ENCODE results near the gene SPEG.
A peak's percentile ranks its signal among the peaks of the same experiment; 100 is the strongest.

The SPEG gene

DNA sequence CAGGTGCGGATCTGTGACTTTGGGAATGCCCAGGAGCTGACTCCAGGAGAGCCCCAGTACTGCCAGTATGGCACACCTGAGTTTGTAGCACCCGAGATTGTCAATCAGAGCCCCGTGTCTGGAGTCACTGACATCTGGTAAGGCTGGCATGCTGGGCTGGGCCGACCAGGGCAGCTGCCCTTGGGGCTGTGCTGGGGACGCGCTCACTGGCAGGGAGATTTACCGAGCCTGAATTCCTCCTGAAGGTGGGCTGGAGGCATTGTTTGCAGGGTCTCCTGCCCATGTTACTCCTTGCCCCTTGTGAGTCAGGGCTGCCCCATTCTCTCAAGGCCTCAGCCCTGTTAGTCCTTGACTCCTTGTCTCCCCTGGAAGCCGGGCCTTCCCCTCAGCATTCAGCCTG, 45.4 kb downstream of the SPEG start:
- DNase-seq (ENCODE audit: low read depth): no peak

DNA sequence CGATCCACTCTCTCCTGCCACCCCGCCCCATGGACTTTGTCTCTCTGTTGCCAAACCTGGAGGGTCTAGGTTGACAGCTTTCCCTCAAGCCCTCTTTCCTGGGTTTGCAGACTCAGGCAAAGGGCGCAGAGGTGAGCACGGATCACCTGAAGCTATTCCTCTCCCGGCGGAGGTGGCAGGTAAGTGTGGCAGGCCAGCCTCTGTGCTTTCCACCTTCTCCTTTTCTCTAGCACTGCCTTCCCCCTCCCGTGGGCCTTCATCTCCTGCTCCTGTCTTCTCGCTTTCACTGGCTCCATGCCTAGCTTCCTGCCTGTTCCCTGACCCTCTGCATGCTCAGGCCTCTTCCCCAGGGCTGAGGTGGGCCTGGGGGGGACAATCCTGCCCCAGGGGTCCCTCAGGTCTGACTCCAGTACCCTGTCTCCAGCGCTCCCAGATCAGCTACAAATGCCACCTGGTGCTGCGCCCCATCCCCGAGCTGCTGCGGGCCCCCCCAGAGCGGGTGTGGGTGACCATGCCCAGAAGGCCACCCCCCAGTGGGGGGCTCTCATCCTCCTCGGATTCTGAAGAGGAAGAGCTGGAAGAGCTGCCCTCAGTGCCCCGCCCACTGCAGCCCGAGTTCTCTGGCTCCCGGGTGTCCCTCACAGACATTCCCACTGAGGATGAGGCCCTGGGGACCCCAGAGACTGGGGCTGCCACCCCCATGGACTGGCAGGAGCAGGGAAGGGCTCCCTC, 48.2 kb downstream of the SPEG start:
- DNase-seq (ENCODE audit: low read depth): no peak

- DNase-seq (ENCODE audit: low read depth): no peak
These were observed 49.1 kb downstream of the SPEG start for GRCh38 chr2:219483451-219484342.

DNA sequence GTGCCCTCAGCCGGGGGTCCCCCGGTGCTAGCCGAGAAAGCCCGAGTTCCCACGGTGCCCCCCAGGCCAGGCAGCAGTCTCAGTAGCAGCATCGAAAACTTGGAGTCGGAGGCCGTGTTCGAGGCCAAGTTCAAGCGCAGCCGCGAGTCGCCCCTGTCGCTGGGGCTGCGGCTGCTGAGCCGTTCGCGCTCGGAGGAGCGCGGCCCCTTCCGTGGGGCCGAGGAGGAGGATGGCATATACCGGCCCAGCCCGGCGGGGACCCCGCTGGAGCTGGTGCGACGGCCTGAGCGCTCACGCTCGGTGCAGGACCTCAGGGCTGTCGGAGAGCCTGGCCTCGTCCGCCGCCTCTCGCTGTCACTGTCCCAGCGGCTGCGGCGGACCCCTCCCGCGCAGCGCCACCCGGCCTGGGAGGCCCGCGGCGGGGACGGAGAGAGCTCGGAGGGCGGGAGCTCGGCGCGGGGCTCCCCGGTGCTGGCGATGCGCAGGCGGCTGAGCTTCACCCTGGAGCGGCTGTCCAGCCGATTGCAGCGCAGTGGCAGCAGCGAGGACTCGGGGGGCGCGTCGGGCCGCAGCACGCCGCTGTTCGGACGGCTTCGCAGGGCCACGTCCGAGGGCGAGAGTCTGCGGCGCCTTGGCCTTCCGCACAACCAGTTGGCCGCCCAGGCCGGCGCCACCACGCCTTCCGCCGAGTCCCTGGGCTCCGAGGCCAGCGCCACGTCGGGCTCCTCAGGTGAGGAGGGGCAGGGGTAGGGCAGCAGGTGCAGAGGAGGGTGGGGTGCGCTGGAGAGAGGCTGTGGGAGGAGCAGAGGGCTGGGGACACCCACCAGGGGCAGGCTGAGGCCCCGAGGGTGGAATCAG, 49.9 kb downstream of the SPEG start:
- no peak for DNase-seq (ENCODE audit: low read depth)

DNA sequence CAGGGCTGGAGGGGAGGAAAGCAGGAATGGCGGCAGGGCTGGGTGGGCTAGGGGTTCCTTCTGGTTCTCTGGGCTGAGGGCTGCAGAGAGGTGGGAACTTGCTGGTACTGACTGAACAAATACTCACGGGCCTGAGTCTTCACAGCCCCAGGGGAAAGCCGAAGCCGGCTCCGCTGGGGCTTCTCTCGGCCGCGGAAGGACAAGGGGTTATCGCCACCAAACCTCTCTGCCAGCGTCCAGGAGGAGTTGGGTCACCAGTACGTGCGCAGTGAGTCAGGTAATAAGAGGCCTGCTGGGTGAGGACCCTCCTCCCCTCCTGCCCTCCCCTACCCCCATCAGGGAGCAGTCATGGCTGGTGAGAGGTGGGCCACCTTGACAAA, 50.5 kb downstream of the SPEG start:
- no peak for DNase-seq (ENCODE audit: low read depth)

- DNase-seq (ENCODE audit: low read depth): no peak
These were observed 51.8 kb downstream of the SPEG start for GRCh38 chr2:219486380-219486959.

- DNase-seq (ENCODE audit: low read depth): no peak
These were observed 53.7 kb downstream of the SPEG start for GRCh38 chr2:219488149-219488843.

DNA sequence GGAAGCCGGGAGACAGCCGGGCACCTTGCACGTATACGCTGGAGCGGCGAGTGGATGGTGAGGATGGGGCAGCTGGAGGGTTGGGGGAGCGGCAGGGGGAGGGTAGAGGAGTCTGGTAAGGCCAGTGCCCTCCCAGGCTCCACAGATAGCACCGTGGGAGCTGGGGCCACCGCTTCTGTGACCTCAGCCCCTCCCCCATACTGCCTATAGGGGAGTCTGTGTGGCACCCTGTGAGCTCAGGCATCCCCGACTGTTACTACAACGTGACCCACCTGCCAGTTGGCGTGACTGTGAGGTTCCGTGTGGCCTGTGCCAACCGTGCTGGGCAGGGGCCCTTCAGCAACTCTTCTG, 54.2 kb downstream of the SPEG start:
- no peak for DNase-seq (ENCODE audit: low read depth)

DNA sequence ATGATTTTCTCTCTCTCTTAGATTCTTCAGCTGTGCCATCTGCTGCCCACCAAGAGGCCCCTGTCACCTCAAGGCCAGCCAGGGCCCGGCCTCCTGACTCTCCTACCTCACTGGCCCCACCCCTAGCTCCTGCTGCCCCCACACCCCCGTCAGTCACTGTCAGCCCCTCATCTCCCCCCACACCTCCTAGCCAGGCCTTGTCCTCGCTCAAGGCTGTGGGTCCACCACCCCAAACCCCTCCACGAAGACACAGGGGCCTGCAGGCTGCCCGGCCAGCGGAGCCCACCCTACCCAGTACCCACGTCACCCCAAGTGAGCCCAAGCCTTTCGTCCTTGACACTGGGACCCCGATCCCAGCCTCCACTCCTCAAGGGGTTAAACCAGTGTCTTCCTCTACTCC, 54.7 kb downstream of the SPEG start:
- DNase-seq (ENCODE audit: low read depth): no peak

- DNase-seq (ENCODE audit: low read depth): no peak
These were observed 55.5 kb downstream of the SPEG start for GRCh38 chr2:219490186-219490585.

DNA sequence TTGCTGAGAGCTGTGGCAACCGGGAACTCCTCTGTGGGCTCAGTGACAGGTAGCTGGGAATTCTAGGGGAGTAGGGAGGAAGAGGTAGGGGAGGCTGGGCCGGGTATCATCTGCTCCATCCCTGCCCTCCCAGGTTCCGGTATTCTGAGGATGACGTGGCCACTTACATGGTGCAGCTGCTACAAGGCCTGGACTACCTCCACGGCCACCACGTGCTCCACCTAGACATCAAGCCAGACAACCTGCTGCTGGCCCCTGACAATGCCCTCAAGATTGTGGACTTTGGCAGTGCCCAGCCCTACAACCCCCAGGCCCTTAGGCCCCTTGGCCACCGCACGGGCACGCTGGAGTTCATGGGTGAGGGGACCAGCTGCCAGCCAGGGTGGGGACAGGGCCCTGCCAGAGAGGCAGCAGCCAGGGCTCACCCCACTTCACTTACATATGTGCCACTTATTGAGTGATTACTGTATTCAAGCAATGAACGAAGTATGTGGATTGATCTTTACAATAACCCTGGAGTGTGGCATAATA, 56.0 kb downstream of the SPEG start:
- no peak for DNase-seq (ENCODE audit: low read depth)

DNA sequence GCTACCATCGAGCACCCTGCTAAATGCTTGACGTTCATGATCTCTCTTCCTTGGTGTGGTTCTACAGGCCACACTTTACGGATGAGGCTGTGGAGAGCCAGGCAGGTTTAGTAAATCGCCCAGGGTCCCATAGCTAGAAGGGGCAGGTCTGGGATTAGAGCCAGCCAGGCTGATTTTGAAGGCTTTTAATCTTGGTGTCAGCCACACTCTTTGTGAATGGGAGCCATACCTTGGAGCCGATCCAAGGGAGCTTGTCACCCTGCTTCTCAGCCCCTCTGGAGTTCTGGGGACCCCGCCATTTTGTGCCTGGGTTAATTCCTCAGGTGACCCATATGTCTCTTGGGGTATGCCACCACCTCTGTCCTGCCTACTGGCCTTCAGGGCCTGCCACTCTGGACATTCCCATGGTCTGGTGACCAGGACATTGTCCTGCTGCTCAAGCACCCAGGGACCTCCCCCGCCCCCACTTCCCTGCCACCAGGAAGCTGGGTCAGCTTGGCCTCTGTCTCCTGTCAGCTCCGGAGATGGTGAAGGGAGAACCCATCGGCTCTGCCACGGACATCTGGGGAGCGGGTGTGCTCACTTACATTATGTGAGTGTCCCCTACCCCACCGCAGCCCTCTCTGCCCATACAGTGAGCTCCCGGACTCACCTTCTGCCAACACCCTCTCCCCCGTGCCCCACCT, 56.8 kb downstream of the SPEG start:
- DNase-seq (ENCODE audit: low read depth): no peak

DNA sequence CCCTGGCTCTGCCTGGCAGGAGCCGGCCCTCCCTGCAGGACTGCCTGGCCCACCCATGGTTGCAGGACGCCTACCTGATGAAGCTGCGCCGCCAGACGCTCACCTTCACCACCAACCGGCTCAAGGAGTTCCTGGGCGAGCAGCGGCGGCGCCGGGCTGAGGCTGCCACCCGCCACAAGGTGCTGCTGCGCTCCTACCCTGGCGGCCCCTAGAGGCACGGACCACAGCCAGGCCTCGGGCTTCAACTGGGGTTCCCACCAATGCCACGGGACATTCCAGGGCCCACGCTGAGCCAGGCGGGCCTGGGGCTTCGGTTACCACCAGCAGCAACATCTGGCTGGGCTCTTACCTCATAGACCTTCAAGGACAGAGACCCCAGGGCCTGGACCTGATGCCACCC, 57.9 kb downstream of the SPEG start:
- DNase-seq (ENCODE audit: low read depth): no peak

- no peak for DNase-seq (ENCODE audit: low read depth)
These were observed 58.4 kb downstream of the SPEG start for GRCh38 chr2:219493086-219493485.

- no peak for DNase-seq (ENCODE audit: low read depth)
These were observed 60.4 kb downstream of the SPEG start for GRCh38 chr2:219494952-219495530.

- peak; percentile 17 for DNase-seq (ENCODE audit: low read depth)
These were observed 61.0 kb downstream of the SPEG start for GRCh38 chr2:219495531-219496122.

- DNase-seq (ENCODE audit: low read depth): no peak
These were observed 61.7 kb downstream of the SPEG start for GRCh38 chr2:219496247-219496824.

DNA sequence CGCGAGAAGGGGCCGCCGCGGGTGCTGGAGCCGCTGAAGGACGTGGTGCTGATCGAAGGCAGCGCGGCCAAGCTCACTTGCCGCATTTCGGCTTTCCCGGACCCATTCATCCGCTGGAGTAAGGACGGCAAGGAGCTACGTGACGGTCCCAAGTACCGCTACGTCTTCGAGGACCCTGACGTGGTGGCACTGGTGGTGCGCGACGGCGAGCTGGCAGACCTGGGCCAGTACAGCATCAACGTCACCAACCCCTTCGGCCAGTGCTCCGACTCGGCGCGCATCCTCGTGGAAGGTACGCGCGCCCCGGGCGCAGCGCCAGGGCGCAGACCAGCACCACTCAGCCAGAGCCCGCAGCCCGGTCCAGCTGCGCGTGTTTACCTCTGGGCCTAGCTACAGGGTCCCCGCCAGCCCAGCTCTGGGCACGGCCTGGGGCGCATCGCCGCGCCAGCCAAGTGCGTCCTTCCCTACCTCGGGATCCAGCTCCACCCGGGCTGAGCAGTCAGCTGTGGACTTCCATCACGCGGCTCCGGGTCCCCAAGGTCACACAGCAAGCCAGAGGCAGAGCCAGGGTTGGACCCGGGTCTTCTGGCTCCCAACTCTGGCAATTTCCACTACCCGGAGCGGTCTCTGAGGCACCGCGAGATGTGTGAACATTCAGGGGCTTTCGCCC, 62.3 kb downstream of the SPEG start:
- DNase-seq (ENCODE audit: low read depth): no peak
